Activated CD8-positive, alpha-beta T cell treated with anti-CD3 and anti-CD28 coated beads for 36 hours (primary cell): ENCODE data around the gene OTUD5. TPM values are rescaled to one million over a fixed set of nuclear protein-coding genes. Genes with fewer than 3 reads are reported as not detected.

Experiments used
- ATAC-seq: fragments of 200-7000 bp; cut with Tn5 transposase; one replicate; pipeline ENCODE4 v1.10.0; 2021; ENCODE audit warnings: mild to moderate bottlenecking, moderate library complexity
- CTCF ChIA-PET: fragments of 350-600 bp; sonication (Branson Sonifier 250); formaldehyde crosslinking; loops from one replicate; lab custom pipeline; 2021; ENCODE audit warnings: antibody characterized with exemption; lab: Charles Lee
- POLR2A ChIA-PET: fragments of 350-600 bp; sonication (Branson Sonifier 250); formaldehyde crosslinking; loops from one replicate; lab custom pipeline; 2021; ENCODE audit warnings: antibody characterized with exemption; lab: Charles Lee
- DNase-seq: peaks from one replicate; pipeline ENCODE4 v3.0.0-alpha.2; 2020
- H3K27ac Mint-ChIP-seq: one replicate; pipeline ENCODE4 v1.8.0; 2021; ENCODE audit warnings: mild to moderate bottlenecking, mixed read lengths
- H3K27me3 Mint-ChIP-seq: one replicate; pipeline ENCODE4 v1.8.0; 2021; ENCODE audit warnings: mixed read lengths
- H3K36me3 Mint-ChIP-seq: one replicate; pipeline ENCODE4 v1.8.0; 2021; ENCODE audit warnings: low read depth, mixed read lengths
- H3K4me1 Mint-ChIP-seq: one replicate; pipeline ENCODE4 v1.8.0; 2021; ENCODE audit warnings: low read depth, mixed read lengths
- H3K4me3 Mint-ChIP-seq: one replicate; pipeline ENCODE4 v1.8.0; 2021; ENCODE audit warnings: mild to moderate bottlenecking, moderate library complexity, mixed read lengths
- H3K9me3 Mint-ChIP-seq: one replicate; pipeline ENCODE4 v1.8.0; 2021; ENCODE audit warnings: mixed read lengths
- intact Hi-C: fragments of 100-400 bp; cut with micrococcal nuclease; formaldehyde crosslinking; loops from one replicate; pipeline ENCODE4 v1.10.0; 2022
- total RNA-seq, 2 experiments: library from RNA; stranded (reverse); gene quantifications; one replicate each; pipeline ENCODE4 v1.2.3, GENCODE V29; 2021
- TF ChIP-seq, protein P1 (sequence below): fragments of 200-600 bp; IDR thresholded peaks from one replicate; pipeline ENCODE4 v1.8.0; 2022; ENCODE audit warnings: antibody characterized with exemption, mild to moderate bottlenecking

The OTUD5 gene
- total RNA-seq, 2 experiments from 2014 or later: 50.6 to 51.5 TPM

DNA sequence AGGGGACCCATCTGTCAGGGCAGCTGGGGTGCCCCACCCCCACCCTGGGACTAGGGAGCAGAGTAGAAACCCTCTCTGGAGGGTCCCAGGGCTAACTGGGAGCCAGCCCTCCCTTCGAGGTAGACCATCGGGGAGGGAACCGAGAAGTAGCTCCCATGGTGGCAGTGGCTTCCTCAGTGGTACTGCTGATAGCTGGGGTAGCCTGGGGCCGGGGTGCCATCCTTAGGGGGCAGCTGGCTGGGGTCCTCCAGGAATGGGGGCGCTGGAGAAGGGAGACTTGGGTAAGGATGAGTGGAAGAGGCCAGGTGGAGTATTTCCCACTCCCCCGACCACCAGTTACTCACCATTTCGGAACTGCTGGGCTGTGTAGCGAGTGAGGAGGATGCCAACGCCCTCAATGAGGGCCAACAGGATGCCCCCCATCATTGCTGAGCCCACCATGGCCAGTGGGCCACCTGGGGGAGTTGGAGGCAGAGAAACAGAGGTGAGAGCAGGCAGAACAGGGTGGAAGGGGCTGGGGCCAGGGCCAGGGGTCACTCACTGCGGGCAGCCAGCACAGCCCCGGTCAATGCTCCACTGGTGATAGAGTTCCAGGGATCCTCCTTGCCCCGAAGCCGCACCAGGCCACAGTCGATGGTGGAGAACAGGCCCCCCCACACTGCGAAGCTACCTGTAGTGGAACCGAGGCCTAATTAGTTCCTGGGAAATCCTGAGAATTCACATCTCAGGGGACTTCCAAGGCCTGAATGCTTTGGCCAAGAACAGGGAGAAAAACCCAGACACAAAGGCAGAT, 63.7 kb downstream of the OTUD5 start:
- Mint-ChIP-seq H3K4me3 (no peak overlapping the region), H3K27ac (no peak overlapping the region), H3K36me3 (peaks cover 6% of the 10 kb centered on the region), H3K9me3 (no peaks in the 10 kb centered on the region), H3K4me1 (peaks cover 30% of the 10 kb centered on the region), H3K27me3 (no peaks in the 10 kb centered on the region)
- TF ChIP-seq, protein P1, sequence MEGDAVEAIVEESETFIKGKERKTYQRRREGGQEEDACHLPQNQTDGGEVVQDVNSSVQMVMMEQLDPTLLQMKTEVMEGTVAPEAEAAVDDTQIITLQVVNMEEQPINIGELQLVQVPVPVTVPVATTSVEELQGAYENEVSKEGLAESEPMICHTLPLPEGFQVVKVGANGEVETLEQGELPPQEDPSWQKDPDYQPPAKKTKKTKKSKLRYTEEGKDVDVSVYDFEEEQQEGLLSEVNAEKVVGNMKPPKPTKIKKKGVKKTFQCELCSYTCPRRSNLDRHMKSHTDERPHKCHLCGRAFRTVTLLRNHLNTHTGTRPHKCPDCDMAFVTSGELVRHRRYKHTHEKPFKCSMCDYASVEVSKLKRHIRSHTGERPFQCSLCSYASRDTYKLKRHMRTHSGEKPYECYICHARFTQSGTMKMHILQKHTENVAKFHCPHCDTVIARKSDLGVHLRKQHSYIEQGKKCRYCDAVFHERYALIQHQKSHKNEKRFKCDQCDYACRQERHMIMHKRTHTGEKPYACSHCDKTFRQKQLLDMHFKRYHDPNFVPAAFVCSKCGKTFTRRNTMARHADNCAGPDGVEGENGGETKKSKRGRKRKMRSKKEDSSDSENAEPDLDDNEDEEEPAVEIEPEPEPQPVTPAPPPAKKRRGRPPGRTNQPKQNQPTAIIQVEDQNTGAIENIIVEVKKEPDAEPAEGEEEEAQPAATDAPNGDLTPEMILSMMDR: no peak
- CTCF ChIA-PET: interaction anchor here (0.9 kb wide), 1 partner anchor 246 kb away, joined by 3 read pairs; no protein-coding TSS in a partner anchor
- no peak for ATAC-seq
- no peak for DNase-seq
- POLR2A ChIA-PET: interaction anchor here (0.7 to 1.0 kb wide), 2 partner anchors 8 to 16 kb away, joined by 3 read pairs; no protein-coding TSS in a partner anchor
- intact Hi-C loops: no loop called here

DNA sequence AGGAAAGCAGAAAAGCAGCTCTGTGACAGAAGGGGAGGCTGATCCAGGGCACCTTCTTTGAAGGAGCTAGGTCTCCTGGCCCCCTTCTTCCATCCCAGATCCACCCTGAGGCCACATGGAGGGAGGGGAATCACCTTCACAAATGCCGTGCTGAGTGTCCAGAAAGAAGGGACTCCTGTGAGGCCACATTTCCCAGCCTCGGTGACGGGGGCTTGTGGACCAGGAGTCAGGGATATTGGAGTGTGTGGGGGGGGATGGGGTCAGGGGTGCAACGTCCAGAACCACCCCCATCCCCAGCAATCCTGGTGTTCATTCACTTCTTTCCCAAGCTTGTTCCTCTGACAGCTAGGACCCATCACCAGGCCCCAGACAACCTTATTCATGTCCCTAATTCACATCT, 64.5 kb downstream of the OTUD5 start:
- TF ChIP-seq, protein P1: no peak
- Mint-ChIP-seq H3K27ac (no peak overlapping the region), H3K9me3 (no peaks in the 10 kb centered on the region), H3K4me1 (peaks cover 28% of the 10 kb centered on the region), H3K4me3 (no peak overlapping the region), H3K27me3 (no peaks in the 10 kb centered on the region), H3K36me3 (peaks cover 6% of the 10 kb centered on the region)
- ChIA-PET POLR2A (interaction anchor here (1.0 to 1.8 kb wide), 3 partner anchors 9 to 19 kb away, joined by 3 to 6 read pairs (median 3); no protein-coding TSS in a partner anchor), CTCF (interaction anchor here (0.9 to 1.3 kb wide), 2 partner anchors 22 to 53 kb away, joined by 3 read pairs; no protein-coding TSS in a partner anchor)
- ATAC-seq (no peak), DNase-seq (no peak)
- intact Hi-C loops: no loop called here

DNA sequence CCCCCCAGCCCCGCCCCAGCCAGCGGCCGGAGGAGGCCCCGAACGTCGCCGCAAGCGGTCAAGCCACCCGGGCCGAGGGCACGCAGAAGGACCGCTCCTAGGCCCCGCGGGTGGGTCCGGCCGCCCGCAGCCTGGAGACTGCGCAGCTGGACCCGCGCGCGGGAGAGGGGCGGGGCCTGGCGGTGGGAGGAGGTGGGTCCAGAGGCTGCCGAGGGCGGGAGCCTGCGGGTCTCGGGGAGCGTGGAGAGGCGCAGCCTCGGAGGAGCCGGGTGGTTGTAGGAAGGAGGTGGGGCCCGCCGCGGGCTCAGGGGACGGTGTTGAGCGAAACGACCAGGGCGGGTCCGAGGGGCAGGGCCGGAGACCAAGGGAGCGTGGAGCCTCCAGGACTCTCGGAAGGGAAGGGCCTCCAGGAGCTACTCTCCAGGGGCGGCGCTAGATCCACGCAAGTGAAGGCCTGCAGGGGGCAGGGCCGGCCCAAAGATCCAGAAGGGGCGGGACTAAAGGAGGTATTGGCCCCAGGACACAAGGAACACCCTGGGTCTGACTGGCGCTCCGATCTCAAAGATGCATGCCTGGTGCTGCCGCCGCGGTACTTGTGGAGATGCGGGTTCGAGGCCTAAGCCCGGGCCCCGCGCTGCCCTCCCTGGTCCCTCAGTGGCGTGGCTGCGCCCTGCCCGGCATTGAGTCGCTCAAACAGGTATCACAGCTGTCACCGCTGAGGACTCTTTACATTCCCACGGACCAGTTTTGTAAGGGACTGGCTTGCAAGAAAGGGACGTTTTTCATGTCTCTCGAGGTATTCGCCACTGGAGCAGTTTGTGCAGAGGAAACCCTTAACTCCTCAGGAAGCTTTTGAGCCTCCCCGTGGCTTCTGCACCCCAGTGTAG, 65.8 kb downstream of the OTUD5 start:
- H3K36me3 Mint-ChIP-seq: peaks cover 4% of the 10 kb centered on the region
- no peaks in the 10 kb centered on the region for H3K9me3 Mint-ChIP-seq
- ATAC-seq (peak; percentile 90), DNase-seq (peak; percentile 81)
- ChIA-PET POLR2A (interaction anchor here (0.6 to 1.8 kb wide), 4 partner anchors 12 to 65 kb away, joined by 3 to 6 read pairs (median 4); no protein-coding TSS in a partner anchor), CTCF (interaction anchor here (0.7 to 2.0 kb wide), 8 partner anchors 23 to 243 kb away, joined by 3 to 9 read pairs (median 3); no protein-coding TSS in a partner anchor)
- no peaks in the 10 kb centered on the region for H3K27me3 Mint-ChIP-seq
- intact Hi-C loops: no loop called here
- H3K27ac Mint-ChIP-seq: peak overlapping the region; percentile 49
- TF ChIP-seq, protein P1: peak; percentile 20
- H3K4me1 Mint-ChIP-seq: peaks cover 25% of the 10 kb centered on the region
- H3K4me3 Mint-ChIP-seq: peak overlapping the region; percentile 76

DNA sequence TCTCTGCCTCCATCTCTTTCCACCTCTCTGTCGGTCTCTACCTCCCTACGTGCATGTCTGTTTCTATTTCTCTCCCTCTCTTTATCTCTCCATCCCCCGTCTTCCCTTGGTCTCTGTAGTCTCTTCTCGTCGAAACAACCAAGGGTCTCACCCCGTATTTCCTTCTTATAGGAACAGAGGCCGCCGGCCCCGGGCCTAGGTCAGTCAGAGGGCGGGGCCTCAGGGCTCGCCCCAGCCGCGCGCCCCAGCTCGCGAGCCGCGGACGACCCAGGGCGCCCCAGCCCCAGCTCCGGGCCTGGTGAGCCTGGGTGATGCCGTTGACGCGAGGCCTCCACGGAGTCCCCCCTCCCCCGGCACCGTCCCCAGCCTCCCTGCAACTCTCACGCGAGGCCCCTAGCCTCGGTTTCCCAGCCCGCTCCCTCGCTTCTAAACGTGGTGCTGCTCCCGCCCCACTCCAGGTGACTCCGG, 66.4 kb downstream of the OTUD5 start:
- CTCF ChIA-PET: interaction anchor here (0.7 to 2.0 kb wide), 5 partner anchors 46 to 242 kb away, joined by 3 to 9 read pairs (median 4); no protein-coding TSS in a partner anchor
- no peaks in the 10 kb centered on the region for H3K9me3 Mint-ChIP-seq
- intact Hi-C loops: no loop called here
- peak; percentile 56 for ATAC-seq
- peak; percentile 12 for DNase-seq
- peaks cover 22% of the 10 kb centered on the region for H3K4me1 Mint-ChIP-seq
- TF ChIP-seq, protein P1: no peak
- H3K27me3 Mint-ChIP-seq: no peaks in the 10 kb centered on the region
- H3K4me3 Mint-ChIP-seq: peak overlapping the region; percentile 76
- H3K27ac Mint-ChIP-seq: peak overlapping the region; percentile 78
- POLR2A ChIA-PET: interaction anchor here (0.6 to 1.0 kb wide), 3 partner anchors 46 to 53 kb away, joined by 3 to 4 read pairs (median 3); no protein-coding TSS in a partner anchor
- H3K36me3 Mint-ChIP-seq: peaks cover 4% of the 10 kb centered on the region
